Mesenchymal stem cell (in vitro differentiated cells and primary cell): ENCODE results near the gene ZFP64.

Source experiments
- DNase-seq: peaks from one replicate; pipeline ENCODE4 v3.0.0-alpha.2; 2013
- H2AFZ ChIP-seq: one replicate; pipeline ENCODE4 v1.6.1; 2013; ENCODE audit warnings: low read depth, mild to moderate bottlenecking, control low read depth, inconsistent platforms, low read length, moderate library complexity
- H2AK5ac ChIP-seq: 2 replicates; pipeline ENCODE4 v1.6.1; 2013; ENCODE audit warnings: low read length, moderate library complexity, mild to moderate bottlenecking, inconsistent platforms; ENCODE audit not compliant: severe bottlenecking
- H2BK120ac ChIP-seq: one replicate; pipeline ENCODE4 v1.6.1; 2013; ENCODE audit warnings: low read depth, mild to moderate bottlenecking, inconsistent platforms, low read length, moderate library complexity
- H2BK12ac ChIP-seq, 2 experiments: one replicate each; pipeline ENCODE4 v1.6.1; 2013; ENCODE audit warnings: inconsistent platforms in 2 of 2, low read length in 2 of 2, mild to moderate bottlenecking in 2 of 2, moderate library complexity in 2 of 2, control low read depth in 1 of 2
- H2BK15ac ChIP-seq: one replicate; pipeline ENCODE4 v1.6.1; 2013; ENCODE audit warnings: mild to moderate bottlenecking, low read depth, inconsistent platforms; ENCODE audit not compliant: poor library complexity, severe bottlenecking
- H2BK5ac ChIP-seq: 2 replicates; pipeline ENCODE4 v1.6.1; 2013; ENCODE audit warnings: low read depth, mild to moderate bottlenecking, low read length, control low read depth, inconsistent platforms; ENCODE audit not compliant: poor library complexity, severe bottlenecking
- H3K14ac ChIP-seq, 2 experiments: one replicate each; pipeline ENCODE4 v1.6.1; 2013; ENCODE audit warnings: inconsistent platforms in 2 of 2, low read length in 2 of 2, control low read depth in 1 of 2, mild to moderate bottlenecking in 1 of 2, moderate library complexity in 1 of 2
- H3K18ac ChIP-seq, 2 experiments: one replicate each; pipeline ENCODE4 v1.6.1; 2013; ENCODE audit warnings: inconsistent platforms in 2 of 2, low read length in 2 of 2, control low read depth in 1 of 2, low read depth in 1 of 2, mild to moderate bottlenecking in 1 of 2
- H3K23ac ChIP-seq, 2 experiments: one replicate each; pipeline ENCODE4 v1.6.1; 2013; ENCODE audit warnings: inconsistent platforms in 2 of 2, low read length in 2 of 2, mild to moderate bottlenecking in 2 of 2, moderate library complexity in 2 of 2, control low read depth in 1 of 2
- H3K27ac ChIP-seq: 2 replicates; pipeline ENCODE4 v1.5.1; 2013; ENCODE audit warnings: mild to moderate bottlenecking, moderate library complexity, low read length, control low read depth, inconsistent platforms; ENCODE audit not compliant: poor library complexity, severe bottlenecking
- H3K27me3 ChIP-seq, 2 experiments: 2 replicates each; pipeline versions ENCODE4 v1.6.1 to v1.7.0; 2013; ENCODE audit warnings: low read length in 2 of 2, mild to moderate bottlenecking in 2 of 2, moderate library complexity in 2 of 2, control low read depth in 1 of 2, inconsistent platforms in 1 of 2; ENCODE audit not compliant: control insufficient read depth in 1 of 2, insufficient read depth in 1 of 2
- H3K36me3 ChIP-seq, 2 experiments: 2 replicates each; pipeline versions ENCODE4 v1.6.1 to v1.7.0; 2013; ENCODE audit warnings: low read length in 2 of 2, control low read depth in 1 of 2, inconsistent platforms in 1 of 2, low read depth in 1 of 2, mild to moderate bottlenecking in 1 of 2; ENCODE audit not compliant: insufficient read depth in 2 of 2, control insufficient read depth in 1 of 2
- H3K4ac ChIP-seq, 2 experiments: one replicate each; pipeline ENCODE4 v1.6.1; 2013; ENCODE audit warnings: inconsistent platforms in 2 of 2, low read length in 2 of 2, mild to moderate bottlenecking in 2 of 2, moderate library complexity in 2 of 2, control low read depth in 1 of 2, low read depth in 1 of 2
- H3K4me1 ChIP-seq: 2 replicates; pipeline ENCODE4 v1.6.1; 2013; ENCODE audit warnings: low read depth, low read length, control low read depth; ENCODE audit not compliant: control insufficient read depth, insufficient read depth
- H3K4me2 ChIP-seq: 2 replicates; pipeline ENCODE4 v1.6.1; 2013; ENCODE audit warnings: low read length, mild to moderate bottlenecking, inconsistent platforms; ENCODE audit not compliant: poor library complexity, severe bottlenecking
- H3K4me3 ChIP-seq, 2 experiments: 2 replicates each; pipeline versions ENCODE4 v1.5.1 to v1.7.0; 2013; ENCODE audit warnings: low read length in 2 of 2, mild to moderate bottlenecking in 2 of 2, control low read depth in 1 of 2, low read depth in 1 of 2; ENCODE audit not compliant: insufficient read depth in 1 of 2
- H3K79me1 ChIP-seq: replicated peaks from 2 replicates; pipeline ENCODE4 v1.6.1; 2013; ENCODE audit warnings: mild to moderate bottlenecking, control low read depth, low read length, inconsistent platforms; ENCODE audit not compliant: poor library complexity, severe bottlenecking
- H3K9ac ChIP-seq: 2 replicates; pipeline ENCODE4 v1.7.0; 2013; ENCODE audit warnings: mild to moderate bottlenecking, low read length, moderate library complexity
- H3K9me3 ChIP-seq: 2 replicates; pipeline ENCODE4 v1.7.0; 2013; ENCODE audit warnings: mild to moderate bottlenecking, low read length; ENCODE audit not compliant: control insufficient read depth
- H4K8ac ChIP-seq: one replicate; pipeline ENCODE4 v1.6.1; 2013; ENCODE audit warnings: inconsistent platforms, mild to moderate bottlenecking, low read length, moderate library complexity
- H4K91ac ChIP-seq: one replicate; pipeline ENCODE4 v1.6.1; 2013; ENCODE audit warnings: mild to moderate bottlenecking, low read length, inconsistent platforms
- WGBS: methylation state at CpG from one replicate; pipeline ENCODE4 v1.1.7; 2013; ENCODE audit warnings: mixed read lengths; 5-methylcytosine and 5-hydroxymethylcytosine counted together

ZFP64 gene

DNA sequence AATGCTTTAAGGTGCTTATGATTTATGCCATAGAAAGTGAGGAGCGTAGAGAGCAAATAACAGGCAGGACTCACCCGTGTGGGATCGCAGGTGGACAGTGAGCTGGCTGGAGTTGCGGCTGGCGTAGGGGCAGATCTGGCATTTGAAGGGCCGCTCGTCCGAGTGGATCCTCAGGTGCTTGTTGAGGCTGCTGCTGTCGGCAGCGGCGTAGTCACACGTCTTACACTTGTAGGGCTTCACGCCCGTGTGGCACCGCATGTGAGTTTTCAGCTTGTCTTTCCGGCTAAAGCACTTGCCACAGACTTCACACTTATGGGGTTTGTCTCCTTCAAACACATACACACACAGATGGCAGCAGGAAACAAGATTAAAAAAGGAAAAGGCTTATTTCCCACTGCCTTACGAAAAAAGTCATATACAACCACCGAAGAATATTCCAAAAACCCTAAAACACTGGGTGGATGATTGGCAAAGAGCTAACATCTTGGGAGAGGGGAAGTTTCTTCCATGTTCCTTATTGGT is 31.5 kb downstream of the ZFP64 start:
- H2BK12ac ChIP-seq, result no peak overlapping the region
- H2BK120ac ChIP-seq, result no peak overlapping the region
- no peak overlapping the region for H2BK15ac ChIP-seq
- no peak overlapping the region for H3K23ac ChIP-seq
- no peak overlapping the region for H2BK5ac ChIP-seq
- H3K27me3 ChIP-seq, result no peaks in the 10 kb centered on the region
- no peak overlapping the region for H2AK5ac ChIP-seq
- H2AFZ ChIP-seq, result no peak overlapping the region
- H3K4ac ChIP-seq, result no peak overlapping the region
- peaks cover 18% of the 10 kb centered on the region for H3K9me3 ChIP-seq
- 97% methylated on average over 16 of the region's 18 CpGs for whole genome bisulfite sequencing
- no peak overlapping the region for H3K18ac ChIP-seq
- no peak overlapping the region for H3K4me2 ChIP-seq
- no peak overlapping the region for H4K8ac ChIP-seq
- H3K79me1 ChIP-seq, result peaks cover 4% of the 10 kb centered on the region
- no peak overlapping the region for H3K14ac ChIP-seq
- no peak overlapping the region for H3K27ac ChIP-seq
- no peak overlapping the region for H3K4me3 ChIP-seq
- H3K4me1 ChIP-seq, result no peaks in the 10 kb centered on the region
- H3K9ac ChIP-seq, result no peak overlapping the region
- DNase-seq, result no peak
- peaks cover 25 to 79% of the 10 kb centered on the region in 2 experiments for H3K36me3 ChIP-seq
- no peak overlapping the region for H4K91ac ChIP-seq

DNA sequence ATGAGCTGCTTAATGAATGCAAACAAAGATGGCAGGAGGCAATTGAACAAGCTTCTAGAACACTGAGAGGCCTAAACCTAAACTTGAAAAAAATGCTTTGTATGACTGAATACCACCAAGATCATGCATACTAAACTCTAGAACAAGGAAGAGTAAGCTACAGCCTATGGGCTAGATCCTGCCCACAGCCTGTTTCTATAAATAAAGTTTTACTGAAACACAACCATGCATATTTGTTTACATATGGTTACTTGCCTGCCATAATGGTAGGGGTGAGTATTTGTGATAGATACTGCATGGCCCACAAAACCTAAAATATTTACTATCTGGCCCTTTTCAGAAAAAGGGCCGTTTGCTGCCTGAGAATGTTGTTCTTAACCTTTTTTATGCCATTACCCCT is 37.0 kb downstream of the ZFP64 start:
- no peak overlapping the region for H3K4ac ChIP-seq
- no peak overlapping the region for H3K4me3 ChIP-seq
- H3K79me1 ChIP-seq, result peaks cover 7% of the 10 kb centered on the region
- no peak overlapping the region for H4K91ac ChIP-seq
- no peak overlapping the region for H3K27ac ChIP-seq
- no peak overlapping the region for H3K9ac ChIP-seq
- H3K14ac ChIP-seq, result no peak overlapping the region
- no peaks in the 10 kb centered on the region for H3K27me3 ChIP-seq
- no peak overlapping the region for H2AK5ac ChIP-seq
- no peak overlapping the region for H2BK120ac ChIP-seq
- H3K4me1 ChIP-seq, result no peaks in the 10 kb centered on the region
- no peak overlapping the region for H2BK12ac ChIP-seq
- no peak overlapping the region for H3K23ac ChIP-seq
- H4K8ac ChIP-seq, result no peak overlapping the region
- WGBS, result no CpG with 5 or more reads among the region's 1 CpG
- no peak for DNase-seq
- no peak overlapping the region for H2BK15ac ChIP-seq
- no peak overlapping the region for H3K18ac ChIP-seq
- H2AFZ ChIP-seq, result no peak overlapping the region
- no peak overlapping the region for H3K4me2 ChIP-seq
- no peak overlapping the region for H2BK5ac ChIP-seq
- peaks cover 32 to 57% of the 10 kb centered on the region in 2 experiments for H3K36me3 ChIP-seq
- peaks cover 18% of the 10 kb centered on the region for H3K9me3 ChIP-seq

DNA sequence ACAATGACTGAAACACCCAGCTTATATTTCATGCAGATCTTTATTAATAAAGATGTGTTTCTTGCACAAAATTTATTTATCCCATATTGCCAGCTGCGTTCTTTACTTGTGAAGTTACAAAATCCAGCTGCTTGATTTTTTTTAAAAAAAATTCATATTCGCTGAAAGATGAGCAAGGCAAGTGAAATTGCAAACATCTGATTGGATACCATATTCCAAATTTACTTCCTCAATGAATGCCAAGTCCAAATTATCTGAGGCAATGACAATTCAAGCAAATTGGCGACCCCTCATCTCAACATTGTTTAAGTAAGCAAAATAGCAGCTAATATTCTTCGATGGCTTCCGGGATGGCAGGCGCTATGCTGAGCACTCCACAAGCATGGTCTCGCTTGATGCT is 37.7 kb downstream of the ZFP64 start:
- Histone ChIP-seq H2BK5ac (no peak overlapping the region), H3K4me1 (no peaks in the 10 kb centered on the region), H4K8ac (no peak overlapping the region), H3K36me3 (peaks cover 28 to 54% of the 10 kb centered on the region in 2 experiments), H3K4ac (no peak overlapping the region), H3K9me3 (peaks cover 13% of the 10 kb centered on the region), H4K91ac (no peak overlapping the region), H3K14ac (no peak overlapping the region), H3K4me3 (no peak overlapping the region), H3K79me1 (peaks cover 7% of the 10 kb centered on the region), H3K23ac (no peak overlapping the region), H2BK120ac (no peak overlapping the region), H3K9ac (no peak overlapping the region), H3K27me3 (no peaks in the 10 kb centered on the region), H3K18ac (no peak overlapping the region), H3K27ac (no peak overlapping the region), H2BK12ac (no peak overlapping the region), H2AK5ac (no peak overlapping the region), H2AFZ (no peak overlapping the region), H2BK15ac (no peak overlapping the region), H3K4me2 (no peak overlapping the region)
- DNase-seq, result no peak
- WGBS, result 88% methylated on average over 7 of the region's 7 CpGs

DNA sequence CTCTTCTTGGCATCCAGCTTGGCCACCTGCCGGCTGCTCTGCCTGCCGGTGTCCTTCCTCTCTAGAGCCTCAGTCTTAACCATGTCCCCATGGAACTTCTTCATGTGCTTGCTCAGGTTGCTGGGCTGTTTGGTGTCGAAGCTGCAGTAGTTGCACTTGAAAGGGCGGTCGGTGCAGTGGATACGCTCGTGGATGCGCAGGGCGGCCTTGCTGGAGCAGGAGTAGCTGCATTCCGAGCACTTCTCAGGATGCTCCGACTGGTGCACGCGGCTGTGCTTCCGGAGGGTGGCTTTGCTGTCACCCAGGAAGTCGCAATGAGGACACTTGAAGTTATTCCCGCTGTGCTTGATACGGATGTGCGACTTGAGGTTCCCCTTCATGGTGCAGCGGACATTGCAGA is 38.7 kb downstream of the ZFP64 start:
- Histone ChIP-seq H3K9ac (no peak overlapping the region), H3K4me2 (no peak overlapping the region), H3K9me3 (peaks cover 6% of the 10 kb centered on the region), H3K14ac (peak overlapping the region in 1 of 2 experiments; percentile 27), H2BK120ac (no peak overlapping the region), H2AFZ (no peak overlapping the region), H4K8ac (no peak overlapping the region), H2BK12ac (no peak overlapping the region), H3K27ac (no peak overlapping the region), H3K4me1 (no peaks in the 10 kb centered on the region), H3K27me3 (no peaks in the 10 kb centered on the region), H2BK15ac (no peak overlapping the region), H3K79me1 (peaks cover 11% of the 10 kb centered on the region), H4K91ac (no peak overlapping the region), H3K18ac (no peak overlapping the region), H3K4me3 (no peak overlapping the region), H3K36me3 (peaks cover 23 to 46% of the 10 kb centered on the region in 2 experiments), H3K23ac (no peak overlapping the region), H2BK5ac (no peak overlapping the region), H2AK5ac (no peak overlapping the region), H3K4ac (no peak overlapping the region)
- no peak for DNase-seq
- 97% methylated on average over 19 of the region's 19 CpGs for WGBS
